Testis (tissue), 2 donors: ENCODE data around the gene CACTIN.

Source experiments
- CTCF ChIP-seq, 3 experiments: fragments of 450-650 bp in 2 of 3; fragments of 200-600 bp in 1 of 3; sonication (generic) in 1 of 3; IDR thresholded peaks; one replicate each; pipeline ENCODE4 v1.5.1; 2016 to 2019; ENCODE audit warnings: antibody characterized with exemption in 3 of 3, mild to moderate bottlenecking in 2 of 3, moderate library complexity in 1 of 3
- POLR2A ChIP-seq: fragments of 450-650 bp; IDR thresholded peaks from one replicate; pipeline ENCODE4 v1.6.1; 2017; ENCODE audit warnings: antibody characterized with exemption, mild to moderate bottlenecking, moderate library complexity

- no peak for TF ChIP-seq POLR2A
- no peak for TF ChIP-seq CTCF (IDR thresholded peaks at IDR 0.05)
Observed at GRCh38 chr19:3667037-3667638, 40.5 kb upstream of the CACTIN start.
